GM12878 (cell line): Measurements from ENCODE around the gene ARL16. TPM values are rescaled to one million over a fixed set of nuclear protein-coding genes. Genes with fewer than 3 reads are reported as not detected.
A peak's percentile ranks its signal among the peaks of the same experiment; 100 is the strongest.

Experiments
- CHD2 ChIP-seq: IDR thresholded peaks from 2 replicates; pipeline ENCODE4 v1.6.1; 2011; ENCODE audit warnings: low read depth, low read length, improper control_type of control experiment, borderline replicate concordance
- EED ChIP-seq: sonication (generic); IDR thresholded peaks from 2 replicates; pipeline ENCODE4 v1.6.1; 2016; ENCODE audit warnings: antibody characterized with exemption, low read depth
- IKZF1 ChIP-seq: fragments of 450-650 bp; conservative IDR thresholded peaks from 2 replicates; pipeline ENCODE4 v1.6.1; 2017; ENCODE audit warnings: antibody characterized with exemption, mild to moderate bottlenecking
- MXI1 ChIP-seq: fragments of 150-350 bp; IDR thresholded peaks from 2 replicates; pipeline ENCODE4 v1.6.1; 2011; ENCODE audit warnings: low read depth, mild to moderate bottlenecking, inconsistent platforms, low read length, improper control_type of control experiment
- NFXL1 ChIP-seq: fragments of 450-650 bp; IDR thresholded peaks from 2 replicates; pipeline ENCODE4 v1.6.1; 2017; ENCODE audit warnings: antibody characterized with exemption, mild to moderate bottlenecking, borderline replicate concordance
- NFYB ChIP-seq: IDR thresholded peaks from 2 replicates; pipeline ENCODE4 v1.6.1; 2011; ENCODE audit warnings: low read depth, mild to moderate bottlenecking, low read length, improper control_type of control experiment, moderate library complexity; ENCODE audit not compliant: insufficient read depth
- PML ChIP-seq: IDR thresholded peaks from 2 replicates; pipeline ENCODE4 v1.6.1; 2012; ENCODE audit warnings: low read length, inconsistent platforms
- POLR2AphosphoS5 ChIP-seq: IDR thresholded peaks from 2 replicates; pipeline ENCODE4 v1.6.1; 2011; ENCODE audit warnings: mild to moderate bottlenecking, low read length, inconsistent platforms
- RFX5 ChIP-seq: IDR thresholded peaks from 2 replicates; pipeline ENCODE4 v1.6.1; 2011; ENCODE audit warnings: low read depth, low read length, improper control_type of control experiment
- YY1 ChIP-seq: IDR thresholded peaks from 2 replicates; pipeline ENCODE4 v1.6.1; 2011; ENCODE audit warnings: low read depth, mild to moderate bottlenecking, low read length
- ZZZ3 ChIP-seq: IDR thresholded peaks from 2 replicates; pipeline ENCODE4 v1.6.1; 2011; ENCODE audit warnings: low read depth; ENCODE audit not compliant: control insufficient read depth, insufficient read length
- polyA plus RNA-seq, 11 experiments: library from polyadenylated mRNA; depleted of rRNA in 4 of 11; unstranded in 6 of 11; stranded (reverse) in 5 of 11; fragments of >200 nt; fragmentation: Nextera tagmentation in 4 of 11; fragmentation: Illumina TruSeq in 1 of 11; extraction: Ambion mirVana in 4 of 11; extraction: Trizol in 1 of 11; gene quantifications; 1 replicate in 1 of 11; 2 replicates in 10 of 11; pipeline versions ENCODE4 v1.2.1 to v1.2.3, GENCODE V29; 2011 to 2016; ENCODE audit warnings: inconsistent platforms in 2 of 11, missing spikeins in 2 of 11, low read depth in 1 of 11
- total RNA-seq, 4 experiments: library from RNA; depleted of rRNA in 3 of 4; stranded (reverse); fragments of >200 nt in 3 of 4; fragmentation: Illumina TruSeq in 1 of 4; extraction: Trizol in 1 of 4; gene quantifications; 2 replicates each; pipeline versions ENCODE4 v1.2.1 to v1.2.3, GENCODE V29; 2013 to 2021
- TF ChIP-seq, protein P1 (sequence below): IDR thresholded peaks from 2 replicates; pipeline ENCODE4 v1.6.1; 2012; ENCODE audit warnings: low read length, inconsistent platforms
- TF ChIP-seq, protein P2 (sequence below): IDR thresholded peaks from 2 replicates; pipeline ENCODE4 v1.6.1; 2011; ENCODE audit warnings: mild to moderate bottlenecking, low read depth, low read length, moderate library complexity; ENCODE audit not compliant: insufficient replicate concordance
- TF ChIP-seq, protein P3 (sequence below): fragments of 450-650 bp; IDR thresholded peaks from 2 replicates; pipeline ENCODE4 v1.6.1; 2018; ENCODE audit warnings: mild to moderate bottlenecking, low read depth, moderate library complexity; ENCODE audit not compliant: partially characterized antibody
- TF ChIP-seq, protein P4 (sequence below): fragments of 450-650 bp; IDR thresholded peaks from 2 replicates; pipeline ENCODE4 v1.6.1; 2017; ENCODE audit warnings: antibody characterized with exemption, mild to moderate bottlenecking, moderate library complexity
- TF ChIP-seq, protein P5 (sequence below): IDR thresholded peaks from 2 replicates; pipeline ENCODE4 v1.6.1; 2011; ENCODE audit warnings: low read depth, low read length, improper control_type of control experiment, borderline replicate concordance

Gene ARL16
- total and polyA plus RNA-seq, 10 of the 15 experiments (the other 5 are each of a cell fraction or from before 2014, with no cell fraction given) = 4.7 to 47.6 (median 30.9) TPM

DNA sequence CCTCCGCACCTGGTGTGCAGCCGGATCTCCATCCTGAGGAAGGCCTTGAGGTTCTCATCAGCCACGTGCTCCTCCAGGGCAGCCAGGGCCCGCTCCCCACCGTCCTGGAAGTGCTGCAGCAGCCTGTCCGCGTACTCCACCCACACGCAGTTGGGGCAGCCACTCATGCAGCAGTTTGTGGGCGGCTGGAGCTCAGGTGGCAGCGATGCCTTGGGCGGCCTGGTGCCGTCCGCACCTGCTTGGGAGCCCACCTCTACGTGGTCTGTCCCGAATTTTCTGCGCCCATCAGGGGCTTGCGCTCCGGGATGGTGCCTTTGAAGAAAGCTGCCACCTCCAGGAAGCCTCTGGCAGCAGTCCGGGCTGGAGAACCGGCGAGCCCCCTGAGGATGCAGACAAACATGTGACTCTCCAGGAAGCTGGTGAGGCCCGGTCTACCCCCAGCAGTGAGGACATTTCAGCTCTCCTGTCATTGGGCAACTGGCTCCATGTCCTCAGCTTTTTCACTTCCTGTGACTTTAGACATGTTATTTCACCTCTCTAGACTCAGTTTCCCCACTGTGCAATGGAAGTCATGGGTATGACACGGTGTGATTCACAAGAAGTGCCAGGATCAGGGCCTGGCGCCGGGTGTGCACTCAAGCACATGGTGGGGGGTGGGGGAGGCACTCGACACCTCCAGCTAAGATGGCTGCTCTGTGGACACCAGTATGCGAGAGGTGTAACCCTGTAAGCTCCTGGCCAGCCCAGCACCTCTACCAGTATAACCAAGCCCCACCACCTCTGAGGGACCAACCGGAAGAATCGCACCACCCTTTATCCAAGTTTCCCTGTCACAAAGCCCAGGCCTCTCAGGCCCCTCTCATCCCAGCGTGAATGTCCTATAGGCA, 18.1 kb downstream of the ARL16 start (continued):
- TF ChIP-seq, protein P1, sequence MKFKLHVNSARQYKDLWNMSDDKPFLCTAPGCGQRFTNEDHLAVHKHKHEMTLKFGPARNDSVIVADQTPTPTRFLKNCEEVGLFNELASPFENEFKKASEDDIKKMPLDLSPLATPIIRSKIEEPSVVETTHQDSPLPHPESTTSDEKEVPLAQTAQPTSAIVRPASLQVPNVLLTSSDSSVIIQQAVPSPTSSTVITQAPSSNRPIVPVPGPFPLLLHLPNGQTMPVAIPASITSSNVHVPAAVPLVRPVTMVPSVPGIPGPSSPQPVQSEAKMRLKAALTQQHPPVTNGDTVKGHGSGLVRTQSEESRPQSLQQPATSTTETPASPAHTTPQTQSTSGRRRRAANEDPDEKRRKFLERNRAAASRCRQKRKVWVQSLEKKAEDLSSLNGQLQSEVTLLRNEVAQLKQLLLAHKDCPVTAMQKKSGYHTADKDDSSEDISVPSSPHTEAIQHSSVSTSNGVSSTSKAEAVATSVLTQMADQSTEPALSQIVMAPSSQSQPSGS = no peak
- TF ChIP-seq, protein P2, sequence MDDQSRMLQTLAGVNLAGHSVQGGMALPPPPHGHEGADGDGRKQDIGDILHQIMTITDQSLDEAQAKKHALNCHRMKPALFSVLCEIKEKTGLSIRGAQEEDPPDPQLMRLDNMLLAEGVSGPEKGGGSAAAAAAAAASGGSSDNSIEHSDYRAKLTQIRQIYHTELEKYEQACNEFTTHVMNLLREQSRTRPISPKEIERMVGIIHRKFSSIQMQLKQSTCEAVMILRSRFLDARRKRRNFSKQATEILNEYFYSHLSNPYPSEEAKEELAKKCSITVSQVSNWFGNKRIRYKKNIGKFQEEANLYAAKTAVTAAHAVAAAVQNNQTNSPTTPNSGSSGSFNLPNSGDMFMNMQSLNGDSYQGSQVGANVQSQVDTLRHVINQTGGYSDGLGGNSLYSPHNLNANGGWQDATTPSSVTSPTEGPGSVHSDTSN = no peak
- peak; percentile 35; the same call in 1 of the 2 replicates for TF ChIP-seq NFYB
- no peak for TF ChIP-seq EED
- peak; percentile 91 for TF ChIP-seq MXI1
- TF ChIP-seq, protein P3, sequence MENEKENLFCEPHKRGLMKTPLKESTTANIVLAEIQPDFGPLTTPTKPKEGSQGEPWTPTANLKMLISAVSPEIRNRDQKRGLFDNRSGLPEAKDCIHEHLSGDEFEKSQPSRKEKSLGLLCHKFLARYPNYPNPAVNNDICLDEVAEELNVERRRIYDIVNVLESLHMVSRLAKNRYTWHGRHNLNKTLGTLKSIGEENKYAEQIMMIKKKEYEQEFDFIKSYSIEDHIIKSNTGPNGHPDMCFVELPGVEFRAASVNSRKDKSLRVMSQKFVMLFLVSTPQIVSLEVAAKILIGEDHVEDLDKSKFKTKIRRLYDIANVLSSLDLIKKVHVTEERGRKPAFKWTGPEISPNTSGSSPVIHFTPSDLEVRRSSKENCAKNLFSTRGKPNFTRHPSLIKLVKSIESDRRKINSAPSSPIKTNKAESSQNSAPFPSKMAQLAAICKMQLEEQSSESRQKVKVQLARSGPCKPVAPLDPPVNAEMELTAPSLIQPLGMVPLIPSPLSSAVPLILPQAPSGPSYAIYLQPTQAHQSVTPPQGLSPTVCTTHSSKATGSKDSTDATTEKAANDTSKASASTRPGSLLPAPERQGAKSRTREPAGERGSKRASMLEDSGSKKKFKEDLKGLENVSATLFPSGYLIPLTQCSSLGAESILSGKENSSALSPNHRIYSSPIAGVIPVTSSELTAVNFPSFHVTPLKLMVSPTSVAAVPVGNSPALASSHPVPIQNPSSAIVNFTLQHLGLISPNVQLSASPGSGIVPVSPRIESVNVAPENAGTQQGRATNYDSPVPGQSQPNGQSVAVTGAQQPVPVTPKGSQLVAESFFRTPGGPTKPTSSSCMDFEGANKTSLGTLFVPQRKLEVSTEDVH = no peak
- TF ChIP-seq CHD2 = 0 out of 2 replicates have a peak, but pooled peaks have one; percentile 36
- TF ChIP-seq YY1 = peak; percentile 95
- TF ChIP-seq ZZZ3 = no peak
- TF ChIP-seq, protein P4, sequence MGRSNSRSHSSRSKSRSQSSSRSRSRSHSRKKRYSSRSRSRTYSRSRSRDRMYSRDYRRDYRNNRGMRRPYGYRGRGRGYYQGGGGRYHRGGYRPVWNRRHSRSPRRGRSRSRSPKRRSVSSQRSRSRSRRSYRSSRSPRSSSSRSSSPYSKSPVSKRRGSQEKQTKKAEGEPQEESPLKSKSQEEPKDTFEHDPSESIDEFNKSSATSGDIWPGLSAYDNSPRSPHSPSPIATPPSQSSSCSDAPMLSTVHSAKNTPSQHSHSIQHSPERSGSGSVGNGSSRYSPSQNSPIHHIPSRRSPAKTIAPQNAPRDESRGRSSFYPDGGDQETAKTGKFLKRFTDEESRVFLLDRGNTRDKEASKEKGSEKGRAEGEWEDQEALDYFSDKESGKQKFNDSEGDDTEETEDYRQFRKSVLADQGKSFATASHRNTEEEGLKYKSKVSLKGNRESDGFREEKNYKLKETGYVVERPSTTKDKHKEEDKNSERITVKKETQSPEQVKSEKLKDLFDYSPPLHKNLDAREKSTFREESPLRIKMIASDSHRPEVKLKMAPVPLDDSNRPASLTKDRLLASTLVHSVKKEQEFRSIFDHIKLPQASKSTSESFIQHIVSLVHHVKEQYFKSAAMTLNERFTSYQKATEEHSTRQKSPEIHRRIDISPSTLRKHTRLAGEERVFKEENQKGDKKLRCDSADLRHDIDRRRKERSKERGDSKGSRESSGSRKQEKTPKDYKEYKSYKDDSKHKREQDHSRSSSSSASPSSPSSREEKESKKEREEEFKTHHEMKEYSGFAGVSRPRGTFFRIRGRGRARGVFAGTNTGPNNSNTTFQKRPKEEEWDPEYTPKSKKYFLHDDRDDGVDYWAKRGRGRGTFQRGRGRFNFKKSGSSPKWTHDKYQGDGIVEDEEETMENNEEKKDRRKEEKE = no peak
- peak; percentile 68; the same call in 1 of the 2 replicates for TF ChIP-seq POLR2AphosphoS5
- TF ChIP-seq RFX5 = no peak
- TF ChIP-seq NFXL1 = no peak
- peak; percentile 4; the same call in 1 of the 2 replicates for TF ChIP-seq PML
- no peak for TF ChIP-seq IKZF1
- TF ChIP-seq, protein P5, sequence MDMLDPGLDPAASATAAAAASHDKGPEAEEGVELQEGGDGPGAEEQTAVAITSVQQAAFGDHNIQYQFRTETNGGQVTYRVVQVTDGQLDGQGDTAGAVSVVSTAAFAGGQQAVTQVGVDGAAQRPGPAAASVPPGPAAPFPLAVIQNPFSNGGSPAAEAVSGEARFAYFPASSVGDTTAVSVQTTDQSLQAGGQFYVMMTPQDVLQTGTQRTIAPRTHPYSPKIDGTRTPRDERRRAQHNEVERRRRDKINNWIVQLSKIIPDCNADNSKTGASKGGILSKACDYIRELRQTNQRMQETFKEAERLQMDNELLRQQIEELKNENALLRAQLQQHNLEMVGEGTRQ = no peak
